Activated CD4-positive, alpha-beta T cell treated with anti-CD3 and anti-CD28 coated beads for 1 hour (primary cell): ENCODE data around the gene NXNL1.

Source experiments
- DNase-seq: peaks from one replicate; pipeline ENCODE4 v3.0.0-alpha.2; 2020

The NXNL1 gene

DNA sequence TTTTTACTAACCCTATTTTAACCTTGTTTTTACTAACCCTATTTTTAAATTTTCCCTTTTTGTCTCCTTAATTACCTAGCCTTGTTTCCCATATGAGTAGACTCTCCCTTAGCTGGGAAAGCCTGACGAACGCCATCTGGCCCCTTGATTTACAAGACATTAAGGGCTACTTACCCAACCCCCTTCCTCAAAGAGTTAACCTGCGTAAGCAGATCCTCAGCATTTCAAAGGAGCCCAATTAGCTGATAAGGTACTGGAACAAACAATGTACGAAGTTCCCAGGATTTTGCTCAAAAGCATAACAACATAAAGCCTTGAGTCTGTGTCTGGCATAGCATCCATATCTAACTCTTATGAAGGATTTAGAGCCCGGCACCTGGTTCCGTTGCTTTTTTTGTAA, 45.6 kb downstream of the NXNL1 start:
- no peak for DNase-seq

DNA sequence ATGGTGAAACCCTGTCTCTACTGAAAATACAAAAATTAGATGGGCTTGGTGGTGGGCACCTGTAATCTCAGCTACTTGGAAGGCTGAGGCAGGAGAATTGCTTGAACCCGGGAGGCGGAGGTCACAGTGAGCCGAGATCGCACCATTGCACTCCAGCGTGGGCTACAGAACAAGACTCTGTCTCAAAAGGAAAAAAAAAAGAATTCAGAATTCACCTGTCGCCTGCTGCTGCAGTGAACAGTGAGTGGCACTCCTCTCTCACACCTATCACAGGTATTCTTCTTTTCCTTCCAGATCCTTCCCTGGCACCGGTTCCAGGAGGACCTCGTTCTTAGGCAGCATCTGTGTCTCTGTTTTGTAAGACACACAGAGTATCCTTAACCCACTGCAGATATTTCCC, 46.6 kb downstream of the NXNL1 start:
- no peak for DNase-seq

DNA sequence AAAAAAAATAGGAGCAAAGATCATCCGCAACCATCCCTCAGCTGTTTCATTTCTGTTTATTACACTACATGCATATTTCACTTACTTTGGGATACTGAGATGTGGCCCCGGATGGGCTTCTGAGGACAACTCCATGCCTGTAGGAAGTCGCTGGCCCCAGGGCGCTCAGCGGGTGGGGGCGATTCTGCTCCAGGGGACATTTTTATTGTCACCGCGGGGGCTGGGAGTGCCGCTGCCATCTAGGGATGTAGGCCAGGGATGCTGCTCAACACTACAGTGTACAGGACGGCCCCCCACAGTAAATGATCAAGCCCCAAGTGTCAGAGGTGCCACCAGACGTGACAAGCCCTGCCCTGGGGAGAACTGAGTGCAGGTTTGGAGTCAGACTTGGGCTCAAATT, 48.9 kb downstream of the NXNL1 start:
- no peak for DNase-seq

DNA sequence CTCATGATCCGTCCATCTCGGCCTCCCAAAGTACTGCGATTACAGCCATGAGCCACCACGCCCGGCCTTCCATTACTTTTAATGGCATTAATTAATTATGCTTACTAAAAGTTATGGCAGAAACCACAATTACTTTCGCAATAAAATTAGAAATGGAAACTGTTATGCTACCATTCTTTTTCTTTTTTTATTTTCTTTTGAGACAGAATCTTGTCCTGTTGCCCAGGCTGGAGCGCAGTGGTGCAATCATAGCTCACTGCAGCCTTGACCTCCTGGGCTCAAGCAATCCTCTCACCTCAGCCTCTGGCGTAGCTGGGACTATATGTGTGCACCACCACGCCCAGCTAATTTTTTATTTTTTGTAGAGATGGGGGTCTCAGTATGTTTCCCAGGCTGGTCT, 50.7 kb downstream of the NXNL1 start:
- DNase-seq: no peak

DNA sequence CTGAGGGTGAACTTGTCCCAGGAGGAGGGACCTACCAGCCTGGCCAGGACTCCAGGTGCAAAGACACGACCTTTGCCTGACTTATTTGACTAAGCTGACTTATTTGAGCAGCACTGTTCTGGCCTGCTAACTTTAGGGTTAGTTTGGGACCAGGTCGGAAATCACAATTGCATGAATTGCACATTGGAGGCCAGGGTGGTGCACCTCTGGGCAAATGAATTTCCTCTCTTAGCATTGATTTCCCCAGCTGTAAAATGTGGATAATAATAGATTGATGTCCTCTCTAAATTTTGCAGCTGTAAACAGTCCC, 53.9 kb downstream of the NXNL1 start:
- DNase-seq: no peak

DNA sequence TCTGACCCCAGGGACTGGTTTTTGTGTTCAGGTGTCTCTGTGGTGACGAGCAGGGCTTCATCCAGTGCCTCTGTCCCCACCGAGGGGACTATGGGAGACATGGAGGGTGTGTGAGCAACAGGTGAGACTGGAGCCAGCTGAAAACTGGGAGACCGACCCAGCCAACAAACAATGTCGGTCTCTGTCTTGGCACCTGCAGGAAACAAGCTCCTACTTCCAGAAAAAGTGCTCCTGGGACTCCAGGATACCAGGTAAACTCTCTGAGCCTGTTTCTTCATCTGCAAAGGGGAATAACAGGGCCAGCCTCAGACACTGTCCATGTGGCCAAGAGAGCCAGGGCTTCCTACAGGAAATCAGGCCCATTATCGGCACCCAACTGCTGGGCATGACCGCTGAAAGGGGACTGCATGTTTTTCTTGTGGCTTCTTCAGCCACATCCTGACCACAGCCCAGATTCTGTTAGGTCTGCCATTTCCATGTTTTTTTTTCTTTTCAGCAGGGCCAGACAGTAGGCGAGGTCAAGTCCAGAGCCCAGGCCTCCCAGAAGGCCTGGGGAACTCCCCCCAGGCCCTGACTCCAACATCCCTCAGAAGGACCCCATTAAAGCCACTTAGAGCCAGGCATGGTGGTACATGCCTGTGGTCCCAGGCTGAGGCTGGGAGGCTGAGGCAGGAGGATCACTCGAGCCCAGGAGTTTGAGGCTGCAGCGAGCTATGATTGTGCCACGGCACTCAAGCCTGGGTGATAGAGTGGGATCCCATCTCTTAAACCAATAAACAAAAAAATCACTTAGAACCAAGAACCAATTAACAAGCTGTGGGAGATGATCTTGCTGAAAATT, 54.5 kb downstream of the NXNL1 start:
- DNase-seq: no peak
